WTC11 (cell line): ENCODE data around the gene TUBB4B. TPM values are rescaled to one million over a fixed set of nuclear protein-coding genes. Genes with fewer than 3 reads are reported as not detected.

ENCODE experiments used
- ATAC-seq: fragments of 200-7000 bp; cut with Tn5 transposase; 2 replicates; pipeline ENCODE4 v1.10.0; 2021; ENCODE audit warnings: mild to moderate bottlenecking, moderate library complexity
- CTCF ChIA-PET: fragments of 300-600 bp; sonication (Branson Sonifier 250); formaldehyde crosslinking; loops from one replicate; lab custom pipeline; 2021; ENCODE audit warnings: antibody characterized with exemption; lab: Charles Lee
- POLR2A ChIA-PET: fragments of 350-600 bp; sonication (Branson Sonifier 250); formaldehyde crosslinking; loops from one replicate; lab custom pipeline; 2021; ENCODE audit warnings: antibody characterized with exemption; lab: Charles Lee
- DNase-seq: peaks from one replicate; pipeline ENCODE4 v3.0.0; 2021; ENCODE audit warnings: low spot score
- H3K27ac Mint-ChIP-seq: 2 replicates; pipeline ENCODE4 v1.8.0; 2021; ENCODE audit warnings: mixed read lengths
- H3K27me3 Mint-ChIP-seq: 2 replicates; pipeline ENCODE4 v1.8.0; 2021; ENCODE audit warnings: low read depth, mild to moderate bottlenecking, moderate library complexity, mixed read lengths
- H3K36me3 Mint-ChIP-seq: 2 replicates; pipeline ENCODE4 v1.8.0; 2021; ENCODE audit warnings: mixed read lengths
- H3K4me1 Mint-ChIP-seq: 2 replicates; pipeline ENCODE4 v1.8.0; 2022; ENCODE audit warnings: mixed read lengths
- H3K4me3 Mint-ChIP-seq: 2 replicates; pipeline ENCODE4 v1.8.0; 2021; ENCODE audit warnings: mild to moderate bottlenecking, moderate library complexity, mixed read lengths
- H3K9me3 Mint-ChIP-seq: 2 replicates; pipeline ENCODE4 v1.8.0; 2021; ENCODE audit warnings: mixed read lengths
- ARID4B ChIP-seq: sonication (generic); formaldehyde crosslinking; IDR thresholded peaks from 2 replicates; pipeline ENCODE4 v1.8.0; 2023; ENCODE audit warnings: missing genetic modification reagents, mild to moderate bottlenecking, borderline replicate concordance
- FOXP1 ChIP-seq: sonication (generic); formaldehyde crosslinking; IDR thresholded peaks from 2 replicates; pipeline ENCODE4 v1.8.0; 2022; ENCODE audit warnings: missing genetic modification reagents, mild to moderate bottlenecking, moderate library complexity, borderline replicate concordance
- MYBL2 ChIP-seq: sonication (generic); formaldehyde crosslinking; IDR thresholded peaks from 2 replicates; pipeline ENCODE4 v1.8.1; 2023; ENCODE audit warnings: mild to moderate bottlenecking, moderate library complexity, missing genetic modification reagents
- RORB ChIP-seq: fragments of 250-450 bp; sonication (Bioruptor Pico); IDR thresholded peaks from 2 replicates; pipeline ENCODE4 v1.9.0; 2021; ENCODE audit warnings: mild to moderate bottlenecking
- TEAD4 ChIP-seq: sonication (generic); formaldehyde crosslinking; IDR thresholded peaks from 2 replicates; pipeline ENCODE4 v1.8.0; 2022; ENCODE audit warnings: mild to moderate bottlenecking, missing genetic modification reagents
- ZNF232 ChIP-seq: sonication (generic); formaldehyde crosslinking; IDR thresholded peaks from 2 replicates; pipeline ENCODE4 v1.8.0; 2022; ENCODE audit warnings: mild to moderate bottlenecking, missing genetic modification reagents
- ZNF317 ChIP-seq: sonication (generic); formaldehyde crosslinking; IDR thresholded peaks from 2 replicates; pipeline ENCODE4 v1.8.1; 2023; ENCODE audit warnings: low read depth, mild to moderate bottlenecking, moderate library complexity, missing genetic modification reagents, borderline replicate concordance
- ZNF532 ChIP-seq: fragments of 250-450 bp; sonication (Bioruptor Pico); IDR thresholded peaks from 2 replicates; pipeline ENCODE4 v1.9.0; 2021; ENCODE audit warnings: mild to moderate bottlenecking, borderline replicate concordance
- total RNA-seq: library from RNA; stranded (reverse); gene quantifications from 3 replicates; pipeline ENCODE4 v1.2.3, GENCODE V29; 2021
- TF ChIP-seq, protein P1 (sequence below): sonication (generic); formaldehyde crosslinking; IDR thresholded peaks from 2 replicates; pipeline ENCODE4 v1.8.1; 2023; ENCODE audit warnings: mild to moderate bottlenecking, moderate library complexity, missing genetic modification reagents
- TF ChIP-seq, protein P2 (sequence below): sonication (generic); formaldehyde crosslinking; IDR thresholded peaks from 2 replicates; pipeline ENCODE4 v1.8.0; 2022; ENCODE audit warnings: mild to moderate bottlenecking, missing genetic modification reagents

The TUBB4B gene
- total RNA-seq, 1 experiment from 2014 or later: 375 TPM

- TF ChIP-seq ZNF232 (CRISPR knock-in tag): no peak
- TF ChIP-seq, protein P1, sequence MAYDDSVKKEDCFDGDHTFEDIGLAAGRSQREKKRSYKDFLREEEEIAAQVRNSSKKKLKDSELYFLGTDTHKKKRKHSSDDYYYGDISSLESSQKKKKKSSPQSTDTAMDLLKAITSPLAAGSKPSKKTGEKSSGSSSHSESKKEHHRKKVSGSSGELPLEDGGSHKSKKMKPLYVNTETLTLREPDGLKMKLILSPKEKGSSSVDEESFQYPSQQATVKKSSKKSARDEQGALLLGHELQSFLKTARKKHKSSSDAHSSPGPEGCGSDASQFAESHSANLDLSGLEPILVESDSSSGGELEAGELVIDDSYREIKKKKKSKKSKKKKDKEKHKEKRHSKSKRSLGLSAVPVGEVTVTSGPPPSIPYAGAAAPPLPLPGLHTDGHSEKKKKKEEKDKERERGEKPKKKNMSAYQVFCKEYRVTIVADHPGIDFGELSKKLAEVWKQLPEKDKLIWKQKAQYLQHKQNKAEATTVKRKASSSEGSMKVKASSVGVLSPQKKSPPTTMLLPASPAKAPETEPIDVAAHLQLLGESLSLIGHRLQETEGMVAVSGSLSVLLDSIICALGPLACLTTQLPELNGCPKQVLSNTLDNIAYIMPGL (CRISPR knock-in tag): peak; percentile 95
These were observed 39.6 kb downstream of the TUBB4B start (continued) for GRCh38 chr9:137280474-137281344.

GRCh38 chr9:137281345-137282116 is 40.4 kb downstream of the TUBB4B start:
- H3K27ac Mint-ChIP-seq: no peak overlapping the region
- peak; percentile 29 for ATAC-seq
- ChIA-PET POLR2A (no interaction called here), CTCF (interaction anchor here (0.6 to 2.7 kb wide), 17 partner anchors 9 to 218 kb away, joined by 3 to 17 read pairs (median 4); partner anchors contain the start of genes EXD3, NOXA1, NRARP and TUBB4B)
- H3K4me1 Mint-ChIP-seq: peaks cover 6% of the 10 kb centered on the region
- TF ChIP-seq, protein P2, sequence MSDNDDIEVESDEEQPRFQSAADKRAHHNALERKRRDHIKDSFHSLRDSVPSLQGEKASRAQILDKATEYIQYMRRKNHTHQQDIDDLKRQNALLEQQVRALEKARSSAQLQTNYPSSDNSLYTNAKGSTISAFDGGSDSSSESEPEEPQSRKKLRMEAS (CRISPR knock-in tag): peak; percentile 58; the same call in 1 of the 2 replicates
- TF ChIP-seq, protein P1 (CRISPR knock-in tag): 0 out of 2 replicates have a peak, but pooled peaks have one; percentile 21
- TF ChIP-seq ZNF532 (CRISPR knock-in tag) (no peak), TEAD4 (CRISPR knock-in tag) (0 out of 2 replicates have a peak, but pooled peaks have one; percentile 13)
- TF ChIP-seq, all 79 proteins: peak for 3
- H3K27me3 Mint-ChIP-seq: peaks cover 21% of the 10 kb centered on the region
- DNase-seq: peak; percentile 64
- H3K9me3 Mint-ChIP-seq: no peaks in the 10 kb centered on the region
- peak overlapping the region; percentile 68 for H3K4me3 Mint-ChIP-seq
- H3K36me3 Mint-ChIP-seq: no peaks in the 10 kb centered on the region

DNA sequence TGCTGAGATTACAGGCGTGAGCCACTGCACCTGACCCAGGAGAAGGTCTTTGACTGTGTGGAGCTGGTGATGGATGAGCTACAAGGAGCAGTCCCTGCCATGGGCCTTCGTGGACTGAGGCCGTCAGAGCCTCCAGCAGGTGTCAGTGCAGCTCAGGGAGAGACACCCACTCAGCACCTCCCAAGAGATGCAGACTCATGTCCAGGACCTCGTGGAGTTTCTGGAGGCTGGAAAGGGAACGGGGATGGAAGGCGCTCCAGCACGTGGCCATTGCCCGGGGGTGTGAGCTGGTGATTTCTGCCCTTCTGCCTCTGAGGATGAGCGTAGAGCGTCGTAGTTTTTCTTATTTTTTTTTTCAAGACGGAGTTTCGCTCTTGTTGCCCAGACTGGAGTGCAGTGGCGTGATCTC is 45.9 kb downstream of the TUBB4B start:
- ATAC-seq: peak; percentile 99
- CTCF ChIA-PET: interaction anchor here (0.6 to 1.9 kb wide), 50 partner anchors 8 to 265 kb away, joined by 3 to 60 read pairs (median 5); partner anchors contain the start of genes ENTPD8, EXD3, MRPL41 and NOXA1
- TF ChIP-seq, protein P2 (CRISPR knock-in tag): peak; percentile 62; the same call in 1 of the 2 replicates
- TF ChIP-seq FOXP1 (CRISPR knock-in tag) (peak; percentile 46; the same call in 1 of the 2 replicates), RORB (CRISPR knock-in tag) (no peak), MYBL2 (CRISPR knock-in tag) (0 out of 2 replicates have a peak, but pooled peaks have one; percentile 34), ARID4B (no peak), ZNF317 (CRISPR knock-in tag) (peak; percentile 37; the same call in 1 of the 2 replicates)
- Mint-ChIP-seq H3K36me3 (peaks cover 3% of the 10 kb centered on the region), H3K4me1 (no peaks in the 10 kb centered on the region), H3K27me3 (peaks cover 26% of the 10 kb centered on the region), H3K27ac (no peak overlapping the region), H3K9me3 (peaks cover 3% of the 10 kb centered on the region), H3K4me3 (no peak overlapping the region)
- POLR2A ChIA-PET: interaction anchor here (0.7 kb wide), 2 partner anchors 42 to 121 kb away, joined by 4 read pairs; no protein-coding TSS in a partner anchor
- peak; percentile 75 for DNase-seq
